HepG2 (cell line): Measurements from ENCODE around the gene TBC1D16. TPM values are rescaled to one million over a fixed set of nuclear protein-coding genes. Genes with fewer than 3 reads are reported as not detected.
A peak's percentile ranks its signal among the peaks of the same experiment; 100 is the strongest.

ENCODE experiments used
- ARNT ChIP-seq: fragments of 450-650 bp; IDR thresholded peaks from 2 replicates; pipeline ENCODE4 v1.6.1; 2017
- ERF ChIP-seq: IDR thresholded peaks from 2 replicates; pipeline ENCODE4 v1.6.1; 2018; ENCODE audit warnings: missing biosample characterization, missing genetic modification reagents
- ISX ChIP-seq: sonication (generic); formaldehyde crosslinking; conservative IDR thresholded peaks from 2 replicates; pipeline ENCODE4 v1.5.0; 2020; ENCODE audit warnings: missing genetic modification reagents
- KAT8 ChIP-seq: IDR thresholded peaks from 2 replicates; pipeline ENCODE4 v1.6.1; 2016; ENCODE audit warnings: missing genetic modification reagents, missing compliant biosample characterization
- KDM2A ChIP-seq: sonication (generic); formaldehyde crosslinking; IDR thresholded peaks from 2 replicates; pipeline ENCODE4 v1.4.0; 2020; ENCODE audit warnings: low read depth, missing genetic modification reagents, borderline replicate concordance
- KDM4B ChIP-seq: sonication (generic); formaldehyde crosslinking; IDR thresholded peaks from 2 replicates; pipeline ENCODE4 v1.4.0; 2020; ENCODE audit warnings: missing genetic modification reagents
- MED13 ChIP-seq: sonication (generic); formaldehyde crosslinking; IDR thresholded peaks from 2 replicates; pipeline ENCODE4 v1.5.0; 2020; ENCODE audit warnings: missing genetic modification reagents
- NKX3-1 ChIP-seq: sonication (generic); formaldehyde crosslinking; IDR thresholded peaks from 2 replicates; pipeline ENCODE4 v1.5.0; 2020; ENCODE audit warnings: missing genetic modification reagents
- RFXAP ChIP-seq: sonication (generic); formaldehyde crosslinking; IDR thresholded peaks from 2 replicates; pipeline ENCODE4 v1.4.0; 2020; ENCODE audit warnings: missing genetic modification reagents, borderline replicate concordance
- SPEN ChIP-seq: sonication (generic); formaldehyde crosslinking; IDR thresholded peaks from 2 replicates; pipeline ENCODE4 v1.5.1; 2020; ENCODE audit warnings: low read depth, mild to moderate bottlenecking, missing genetic modification reagents
- YEATS4 ChIP-seq: sonication (generic); formaldehyde crosslinking; IDR thresholded peaks from 2 replicates; pipeline ENCODE4 v1.4.0; 2020; ENCODE audit warnings: missing genetic modification reagents, borderline replicate concordance
- ZEB1 ChIP-seq: IDR thresholded peaks from 2 replicates; pipeline ENCODE4 v1.6.1; 2012; ENCODE audit warnings: mild to moderate bottlenecking, low read depth, inconsistent platforms; ENCODE audit not compliant: insufficient replicate concordance
- ZFP36L1 ChIP-seq: sonication (generic); formaldehyde crosslinking; IDR thresholded peaks from 2 replicates; pipeline ENCODE4 v1.8.0; 2022; ENCODE audit warnings: mild to moderate bottlenecking, missing genetic modification reagents, moderate library complexity
- ZNF17 ChIP-seq: sonication (generic); formaldehyde crosslinking; IDR thresholded peaks from 2 replicates; pipeline ENCODE4 v1.5.0; 2020; ENCODE audit warnings: mild to moderate bottlenecking, missing genetic modification reagents
- ZNF747 ChIP-seq: sonication (generic); formaldehyde crosslinking; IDR thresholded peaks from 2 replicates; pipeline ENCODE4 v1.8.1; 2023; ENCODE audit warnings: missing genetic modification reagents, mild to moderate bottlenecking, borderline replicate concordance
- polyA plus RNA-seq, 8 experiments: library from polyadenylated mRNA; depleted of rRNA in 3 of 8; stranded (reverse) in 7 of 8; unstranded in 1 of 8; fragments of >200 nt; fragmentation: Illumina TruSeq in 4 of 8; extraction: Trizol in 4 of 8; gene quantifications; 2 replicates each; pipeline versions ENCODE4 v1.2.1 to v1.2.3, GENCODE V29; 2011 to 2016; ENCODE audit warnings: low read depth in 4 of 8, missing spikeins in 1 of 8, mixed read lengths in 1 of 8; ENCODE audit not compliant: insufficient read depth in 1 of 8
- total RNA-seq, 5 experiments: library from RNA; depleted of rRNA; stranded (reverse); fragments of >200 nt; fragmentation: Illumina TruSeq; extraction: Trizol; gene quantifications; 2 replicates each; pipeline ENCODE4 v1.2.3, GENCODE V29; 2016; ENCODE audit warnings: low read depth in 1 of 5
- TF ChIP-seq, protein P1 (sequence below): sonication (generic); formaldehyde crosslinking; IDR thresholded peaks from 2 replicates; pipeline ENCODE4 v1.4.0; 2020; ENCODE audit warnings: low read depth, mild to moderate bottlenecking, missing genetic modification reagents
- TF ChIP-seq, protein P2 (sequence below): sonication (generic); formaldehyde crosslinking; conservative IDR thresholded peaks from 2 replicates; pipeline ENCODE4 v1.4.0; 2020; ENCODE audit warnings: missing genetic modification reagents
- TF ChIP-seq, protein P3 (sequence below): sonication (generic); formaldehyde crosslinking; IDR thresholded peaks from 2 replicates; pipeline ENCODE4 v1.5.0; 2020; ENCODE audit warnings: mild to moderate bottlenecking, low read depth, missing genetic modification reagents, borderline replicate concordance
- TF ChIP-seq, protein P4 (sequence below): IDR thresholded peaks from 2 replicates; pipeline ENCODE4 v1.6.1; 2016; ENCODE audit warnings: missing compliant biosample characterization, missing genetic modification reagents, borderline replicate concordance
- TF ChIP-seq, protein P5 (sequence below): sonication (generic); formaldehyde crosslinking; IDR thresholded peaks from 2 replicates; pipeline ENCODE4 v1.9.0; 2022; ENCODE audit warnings: missing genetic modification reagents, mild to moderate bottlenecking, borderline replicate concordance
- TF ChIP-seq, protein P6 (sequence below): IDR thresholded peaks from 2 replicates; pipeline ENCODE4 v1.6.1; 2012; ENCODE audit warnings: low read depth, low read length, improper control_type of control experiment

Gene TBC1D16
- total and polyA plus RNA-seq, 2 of the 13 experiments (the other 11 are each of a cell fraction or from before 2014, with no cell fraction given), result 14.9 to 24.9 TPM

DNA sequence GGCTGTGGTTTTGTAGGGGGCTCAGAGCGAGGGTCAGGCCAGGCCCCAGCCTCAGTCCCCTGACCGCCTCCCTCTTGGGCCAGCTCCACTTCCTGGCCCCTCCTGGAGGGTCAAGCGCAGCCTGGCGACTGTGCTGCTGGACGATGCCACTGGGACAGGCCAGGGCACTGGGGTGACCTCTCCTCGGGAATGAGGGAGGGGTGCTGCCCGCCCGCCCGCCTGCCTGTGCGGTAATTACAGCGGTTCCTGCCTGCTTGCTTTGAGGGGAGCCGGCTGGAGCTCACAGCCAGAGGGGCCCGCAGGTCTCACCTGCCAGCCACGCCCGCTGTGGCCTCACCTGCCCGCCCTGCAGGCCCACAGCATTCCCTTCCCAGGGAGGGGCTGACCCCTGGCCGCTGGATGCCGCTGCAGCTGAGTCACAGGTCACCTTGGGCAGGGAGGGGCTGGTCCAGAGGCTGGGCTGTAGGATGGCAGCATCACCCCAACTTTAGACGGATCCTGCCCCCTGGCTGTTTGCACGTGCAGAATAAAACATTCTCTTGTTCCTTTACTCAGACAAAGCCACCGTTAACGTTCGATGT is 119.7 kb downstream of the TBC1D16 start (continued):
- TF ChIP-seq ZNF17 (CRISPR knock-in tag), result no peak
- TF ChIP-seq, protein P1, sequence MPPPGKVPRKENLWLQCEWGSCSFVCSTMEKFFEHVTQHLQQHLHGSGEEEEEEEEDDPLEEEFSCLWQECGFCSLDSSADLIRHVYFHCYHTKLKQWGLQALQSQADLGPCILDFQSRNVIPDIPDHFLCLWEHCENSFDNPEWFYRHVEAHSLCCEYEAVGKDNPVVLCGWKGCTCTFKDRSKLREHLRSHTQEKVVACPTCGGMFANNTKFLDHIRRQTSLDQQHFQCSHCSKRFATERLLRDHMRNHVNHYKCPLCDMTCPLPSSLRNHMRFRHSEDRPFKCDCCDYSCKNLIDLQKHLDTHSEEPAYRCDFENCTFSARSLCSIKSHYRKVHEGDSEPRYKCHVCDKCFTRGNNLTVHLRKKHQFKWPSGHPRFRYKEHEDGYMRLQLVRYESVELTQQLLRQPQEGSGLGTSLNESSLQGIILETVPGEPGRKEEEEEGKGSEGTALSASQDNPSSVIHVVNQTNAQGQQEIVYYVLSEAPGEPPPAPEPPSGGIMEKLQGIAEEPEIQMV (CRISPR knock-in tag), result no peak
- TF ChIP-seq KDM4B (CRISPR knock-in tag), result no peak
- no peak for TF ChIP-seq ARNT
- TF ChIP-seq, protein P2, sequence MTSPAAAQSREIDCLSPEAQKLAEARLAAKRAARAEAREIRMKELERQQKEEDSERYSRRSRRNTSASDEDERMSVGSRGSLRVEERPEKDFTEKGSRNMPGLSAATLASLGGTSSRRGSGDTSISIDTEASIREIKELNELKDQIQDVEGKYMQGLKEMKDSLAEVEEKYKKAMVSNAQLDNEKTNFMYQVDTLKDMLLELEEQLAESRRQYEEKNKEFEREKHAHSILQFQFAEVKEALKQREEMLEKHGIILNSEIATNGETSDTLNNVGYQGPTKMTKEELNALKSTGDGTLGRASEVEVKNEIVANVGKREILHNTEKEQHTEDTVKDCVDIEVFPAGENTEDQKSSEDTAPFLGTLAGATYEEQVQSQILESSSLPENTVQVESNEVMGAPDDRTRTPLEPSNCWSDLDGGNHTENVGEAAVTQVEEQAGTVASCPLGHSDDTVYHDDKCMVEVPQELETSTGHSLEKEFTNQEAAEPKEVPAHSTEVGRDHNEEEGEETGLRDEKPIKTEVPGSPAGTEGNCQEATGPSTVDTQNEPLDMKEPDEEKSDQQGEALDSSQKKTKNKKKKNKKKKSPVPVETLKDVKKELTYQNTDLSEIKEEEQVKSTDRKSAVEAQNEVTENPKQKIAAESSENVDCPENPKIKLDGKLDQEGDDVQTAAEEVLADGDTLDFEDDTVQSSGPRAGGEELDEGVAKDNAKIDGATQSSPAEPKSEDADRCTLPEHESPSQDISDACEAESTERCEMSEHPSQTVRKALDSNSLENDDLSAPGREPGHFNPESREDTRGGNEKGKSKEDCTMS, result no peak
- TF ChIP-seq KDM2A (CRISPR knock-in tag), result peak; percentile 52; the same call in 1 of the 2 replicates
- 0 out of 2 replicates have a peak, but pooled peaks have one; percentile 21 for TF ChIP-seq ERF (CRISPR knock-in tag)
- TF ChIP-seq, protein P3, sequence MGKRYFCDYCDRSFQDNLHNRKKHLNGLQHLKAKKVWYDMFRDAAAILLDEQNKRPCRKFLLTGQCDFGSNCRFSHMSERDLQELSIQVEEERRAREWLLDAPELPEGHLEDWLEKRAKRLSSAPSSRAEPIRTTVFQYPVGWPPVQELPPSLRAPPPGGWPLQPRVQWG, result no peak
- TF ChIP-seq NKX3-1, result no peak
- no peak for TF ChIP-seq MED13 (CRISPR knock-in tag)
- no peak for TF ChIP-seq ZNF747
- no peak for TF ChIP-seq RFXAP (CRISPR knock-in tag)
- TF ChIP-seq, protein P4, sequence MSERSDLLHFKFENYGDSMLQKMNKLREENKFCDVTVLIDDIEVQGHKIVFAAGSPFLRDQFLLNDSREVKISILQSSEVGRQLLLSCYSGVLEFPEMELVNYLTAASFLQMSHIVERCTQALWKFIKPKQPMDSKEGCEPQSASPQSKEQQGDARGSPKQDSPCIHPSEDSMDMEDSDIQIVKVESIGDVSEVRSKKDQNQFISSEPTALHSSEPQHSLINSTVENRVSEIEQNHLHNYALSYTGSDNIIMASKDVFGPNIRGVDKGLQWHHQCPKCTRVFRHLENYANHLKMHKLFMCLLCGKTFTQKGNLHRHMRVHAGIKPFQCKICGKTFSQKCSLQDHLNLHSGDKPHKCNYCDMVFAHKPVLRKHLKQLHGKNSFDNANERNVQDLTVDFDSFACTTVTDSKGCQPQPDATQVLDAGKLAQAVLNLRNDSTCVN, result no peak
- TF ChIP-seq SPEN (CRISPR knock-in tag), result peak; percentile 46; the same call in 1 of the 2 replicates
- no peak for TF ChIP-seq ISX (CRISPR knock-in tag)
- TF ChIP-seq ZFP36L1, result no peak
- TF ChIP-seq, protein P5, sequence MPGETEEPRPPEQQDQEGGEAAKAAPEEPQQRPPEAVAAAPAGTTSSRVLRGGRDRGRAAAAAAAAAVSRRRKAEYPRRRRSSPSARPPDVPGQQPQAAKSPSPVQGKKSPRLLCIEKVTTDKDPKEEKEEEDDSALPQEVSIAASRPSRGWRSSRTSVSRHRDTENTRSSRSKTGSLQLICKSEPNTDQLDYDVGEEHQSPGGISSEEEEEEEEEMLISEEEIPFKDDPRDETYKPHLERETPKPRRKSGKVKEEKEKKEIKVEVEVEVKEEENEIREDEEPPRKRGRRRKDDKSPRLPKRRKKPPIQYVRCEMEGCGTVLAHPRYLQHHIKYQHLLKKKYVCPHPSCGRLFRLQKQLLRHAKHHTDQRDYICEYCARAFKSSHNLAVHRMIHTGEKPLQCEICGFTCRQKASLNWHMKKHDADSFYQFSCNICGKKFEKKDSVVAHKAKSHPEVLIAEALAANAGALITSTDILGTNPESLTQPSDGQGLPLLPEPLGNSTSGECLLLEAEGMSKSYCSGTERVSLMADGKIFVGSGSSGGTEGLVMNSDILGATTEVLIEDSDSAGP (CRISPR knock-in tag), result peak; percentile 60; the same call in 1 of the 2 replicates
- peak; percentile 98 for TF ChIP-seq ZEB1
- TF ChIP-seq KAT8, result 0 out of 2 replicates have a peak, but pooled peaks have one; percentile 18
- TF ChIP-seq YEATS4 (CRISPR knock-in tag), result no peak
- TF ChIP-seq, protein P6, sequence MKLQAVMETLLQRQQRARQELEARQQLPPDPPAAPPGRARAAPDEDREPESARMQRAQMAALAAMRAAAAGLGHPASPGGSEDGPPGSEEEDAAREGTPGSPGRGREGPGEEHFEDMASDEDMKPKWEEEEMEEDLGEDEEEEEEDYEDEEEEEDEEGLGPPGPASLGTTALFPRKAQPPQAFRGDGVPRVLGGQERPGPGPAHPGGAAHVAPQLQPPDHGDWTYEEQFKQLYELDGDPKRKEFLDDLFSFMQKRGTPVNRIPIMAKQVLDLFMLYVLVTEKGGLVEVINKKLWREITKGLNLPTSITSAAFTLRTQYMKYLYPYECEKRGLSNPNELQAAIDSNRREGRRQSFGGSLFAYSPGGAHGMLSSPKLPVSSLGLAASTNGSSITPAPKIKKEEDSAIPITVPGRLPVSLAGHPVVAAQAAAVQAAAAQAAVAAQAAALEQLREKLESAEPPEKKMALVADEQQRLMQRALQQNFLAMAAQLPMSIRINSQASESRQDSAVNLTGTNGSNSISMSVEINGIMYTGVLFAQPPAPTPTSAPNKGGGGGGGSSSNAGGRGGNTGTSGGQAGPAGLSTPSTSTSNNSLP, result no peak
